HG02970 (cell line): ENCODE measurements around the gene DOCK1.
"Not testable (repeated sequence)": the region's sequence is repeated elsewhere in the genome, so short reads cannot be mapped to it uniquely, and the experiment has no call there.

Experiments
- ATAC-seq: cut with Tn5 transposase; IDR thresholded peaks from one replicate; pipeline ENCODE4 v1.9.1; 2021; ENCODE audit warnings: mild to moderate bottlenecking, moderate library complexity, moderate number of reproducible peaks; ENCODE audit not compliant: unreplicated experiment, low FRiP score

The DOCK1 gene

GRCh38 chr10:126921974-126922525 is 16.8 kb downstream of the DOCK1 start:
- ATAC-seq: no peak

- no peak for ATAC-seq
Observed at GRCh38 chr10:126924180-126924914, 19.1 kb downstream of the DOCK1 start.

- ATAC-seq: no peak
Observed at GRCh38 chr10:126924915-126925300, 19.7 kb downstream of the DOCK1 start.

GRCh38 chr10:126926568-126926967 is 21.3 kb downstream of the DOCK1 start:
- ATAC-seq: no peak

GRCh38 chr10:126927799-126928198 is 22.6 kb downstream of the DOCK1 start:
- no peak for ATAC-seq

- ATAC-seq: no peak
Observed at GRCh38 chr10:126928274-126928673, 23.0 kb downstream of the DOCK1 start.

- no peak for ATAC-seq
Observed at GRCh38 chr10:126929391-126929790, 24.2 kb downstream of the DOCK1 start.

- no peak for ATAC-seq
Observed at GRCh38 chr10:126930131-126930882, 25.1 kb downstream of the DOCK1 start.

- ATAC-seq: no peak
Observed at GRCh38 chr10:126930883-126931503, 25.8 kb downstream of the DOCK1 start.

- ATAC-seq: no peak
Observed at GRCh38 chr10:126931544-126931943, 26.3 kb downstream of the DOCK1 start.

- ATAC-seq: no peak
Observed at GRCh38 chr10:126932516-126932915, 27.3 kb downstream of the DOCK1 start.

GRCh38 chr10:126933116-126933515 is 27.9 kb downstream of the DOCK1 start:
- ATAC-seq: no peak

GRCh38 chr10:126935263-126935946 is 30.2 kb downstream of the DOCK1 start:
- ATAC-seq: no peak

GRCh38 chr10:126937026-126937425 is 31.8 kb downstream of the DOCK1 start:
- no peak for ATAC-seq

- not testable (repeated sequence) for ATAC-seq
Observed at GRCh38 chr10:126938121-126938520, 32.9 kb downstream of the DOCK1 start.

- no peak for ATAC-seq
Observed at GRCh38 chr10:126939706-126940105, 34.5 kb downstream of the DOCK1 start.

GRCh38 chr10:126940670-126941310 is 35.6 kb downstream of the DOCK1 start:
- ATAC-seq: no peak

GRCh38 chr10:126944191-126944590 is 39.0 kb downstream of the DOCK1 start:
- no peak for ATAC-seq

GRCh38 chr10:126945351-126946030 is 40.3 kb downstream of the DOCK1 start:
- no peak for ATAC-seq

GRCh38 chr10:126946746-126947145 is 41.5 kb downstream of the DOCK1 start:
- ATAC-seq: no peak
